Stimulated activated CD4-positive, alpha-beta T cell treated with anti-CD3 and anti-CD28 coated beads, Interleukin-15, amount 100 ng/mL, for 24 hours (primary cell): Measurements from ENCODE around the gene RBFOX2.
"Not testable (repeated sequence)": the region's sequence is repeated elsewhere in the genome, so short reads cannot be mapped to it uniquely, and the experiment has no call there.

ENCODE experiments used
- DNase-seq: peaks from one replicate; pipeline ENCODE4 v3.0.0-alpha.2; 2020

Gene RBFOX2

GRCh38 chr22:36003972-36004674 is 24.5 kb downstream of the RBFOX2 start:
- no peak for DNase-seq

- DNase-seq, result no peak
Observed at GRCh38 chr22:36002718-36003260, 25.8 kb downstream of the RBFOX2 start.

- no peak for DNase-seq
Observed at GRCh38 chr22:36002084-36002483, 26.5 kb downstream of the RBFOX2 start.

GRCh38 chr22:35998748-35999147 is 29.9 kb downstream of the RBFOX2 start:
- DNase-seq, result no peak

- no peak for DNase-seq
Observed at GRCh38 chr22:35997438-35997837, 31.2 kb downstream of the RBFOX2 start.

- DNase-seq, result no peak
Observed at GRCh38 chr22:35996596-35996995, 32.0 kb downstream of the RBFOX2 start.

GRCh38 chr22:35995772-35996171 is 32.9 kb downstream of the RBFOX2 start:
- DNase-seq, result no peak

GRCh38 chr22:35995348-35995747 is 33.3 kb downstream of the RBFOX2 start:
- no peak for DNase-seq

GRCh38 chr22:35993727-35994126 is 34.9 kb downstream of the RBFOX2 start:
- DNase-seq, result not testable (repeated sequence)

- DNase-seq, result no peak
Observed at GRCh38 chr22:35993048-35993714, 35.4 kb downstream of the RBFOX2 start.

- DNase-seq, result no peak
Observed at GRCh38 chr22:35991168-35991567, 37.5 kb downstream of the RBFOX2 start.

- no peak for DNase-seq
Observed at GRCh38 chr22:35988030-35988429, 40.6 kb downstream of the RBFOX2 start.

GRCh38 chr22:35987487-35987886 is 41.1 kb downstream of the RBFOX2 start:
- no peak for DNase-seq

- DNase-seq, result no peak
Observed at GRCh38 chr22:35986088-35986487, 42.5 kb downstream of the RBFOX2 start.

- DNase-seq, result no peak
Observed at GRCh38 chr22:35985371-35985770, 43.3 kb downstream of the RBFOX2 start.

- no peak for DNase-seq
Observed at GRCh38 chr22:35984183-35985175, 44.1 kb downstream of the RBFOX2 start.

GRCh38 chr22:35981900-35982299 is 46.7 kb downstream of the RBFOX2 start:
- DNase-seq, result no peak

GRCh38 chr22:35978889-35979288 is 49.7 kb downstream of the RBFOX2 start:
- DNase-seq, result no peak

GRCh38 chr22:35978201-35978600 is 50.4 kb downstream of the RBFOX2 start:
- no peak for DNase-seq

- no peak for DNase-seq
Observed at GRCh38 chr22:35977136-35977535, 51.5 kb downstream of the RBFOX2 start.

GRCh38 chr22:35973388-35973787 is 55.2 kb downstream of the RBFOX2 start:
- DNase-seq, result no peak

- no peak for DNase-seq
Observed at GRCh38 chr22:35972559-35972958, 56.1 kb downstream of the RBFOX2 start.

- DNase-seq, result no peak
Observed at GRCh38 chr22:35971456-35972119, 57.0 kb downstream of the RBFOX2 start.
